Adrenal gland (tissue), 12 donors: ENCODE data around the gene EHD4. TPM values are rescaled to one million over a fixed set of nuclear protein-coding genes. Genes with fewer than 3 reads are reported as not detected.
A peak's percentile ranks its signal among the peaks of the same experiment; 100 is the strongest.

Experiments
- DNase-seq, 7 donors: peaks; one replicate each; pipeline ENCODE4 v3.0.0-alpha.2; 2019 to 2020
- H3K27ac ChIP-seq, 5 donors: fragments of 200-600 bp; sonication (generic) in 4 of 5; 1 replicate in 3 of 5; 2 replicates in 2 of 5; pipeline versions ENCODE4 v1.5.1 to v1.8.0; 2016 to 2020; ENCODE audit warnings: mild to moderate bottlenecking in 1 of 5
- H3K27me3 ChIP-seq: fragments of 200-600 bp; 2 replicates; pipeline ENCODE4 v1.8.0; 2021
- H3K36me3 ChIP-seq, 2 donors: fragments of 200-600 bp; replicated peaks in 1 of 2; 1 replicate in 1 of 2; 2 replicates in 1 of 2; pipeline versions ENCODE4 v1.5.1 to v1.8.0; 2018 to 2022
- H3K4me1 ChIP-seq, 2 donors: fragments of 200-600 bp; replicated peaks in 1 of 2; 1 replicate in 1 of 2; 2 replicates in 1 of 2; pipeline versions ENCODE4 v1.5.1 to v1.8.0; 2018 to 2021
- H3K4me3 ChIP-seq, 4 donors: fragments of 200-600 bp; sonication (generic) in 3 of 4; one replicate each; pipeline ENCODE4 v1.5.1; 2016 to 2018
- H3K9me3 ChIP-seq, 3 donors: fragments of 200-600 bp; sonication (generic) in 1 of 3; replicated peaks in 1 of 3; 1 replicate in 2 of 3; 2 replicates in 1 of 3; pipeline versions ENCODE4 v1.5.1 to v1.8.0; 2016 to 2021
- POLR2A ChIP-seq, 2 donors: fragments of 450-650 bp; IDR thresholded peaks; one replicate each; pipeline ENCODE4 v1.6.1; 2017; ENCODE audit warnings: antibody characterized with exemption in 2 of 2, mild to moderate bottlenecking in 2 of 2, moderate library complexity in 1 of 2
- WGBS, 4 donors: extraction: QIAGEN DNeasy Blood & Tissue Kit in 2 of 4; methylation state at CpG; one replicate each; pipeline versions ENCODE4 v1.1.5 to v1.1.7; 2013 to 2017; 5-methylcytosine and 5-hydroxymethylcytosine counted together
- intact Hi-C, 2 donors: fragments of 100-400 bp; cut with DNase I; formaldehyde crosslinking; loops; one replicate each; pipeline versions ENCODE4 v1.14.1 to v1.15.0; 2022 to 2023
- polyA plus RNA-seq, 3 donors: library from polyadenylated mRNA; stranded (reverse); fragments of 200-250 nt in 2 of 3; fragments of 350-450 nt in 1 of 3; fragmentation: Illumina TruSeq in 1 of 3; extraction: RNeasy Lipid Tissue Mini Kit (QIAGEN cat#74804) in 1 of 3; gene quantifications; one replicate each; pipeline ENCODE4 v1.2.3, GENCODE V29; 2013 to 2014
- total RNA-seq, 9 donors: library from RNA; depleted of rRNA in 4 of 9; stranded (reverse); fragments of >200 nt in 4 of 9; fragments of 120-200 nt in 1 of 9; fragmentation: NEBNext Ultra II Directional in 1 of 9; extraction: Animal tissue kit (Norgen Biotek cat#: 25700) in 1 of 9; gene quantifications; one replicate each; pipeline versions ENCODE4 v1.1.0 to v1.2.4, GENCODE V29; 2013 to 2023
- TF ChIP-seq, protein P1 (sequence below), 6 experiments: fragments of 450-650 bp in 4 of 6; fragments of 200-600 bp in 2 of 6; sonication (generic) in 1 of 6; IDR thresholded peaks; 1 replicate in 5 of 6; 2 replicates in 1 of 6; pipeline versions ENCODE4 v1.5.1 to v1.8.0; 2016 to 2021; ENCODE audit warnings: antibody characterized with exemption in 6 of 6, mild to moderate bottlenecking in 2 of 6, moderate library complexity in 1 of 6
- donor health status: healthy with polysubstance abuse.
- donor health status: Bipolar disorder and iron deficiency.
- donor health status: DM: yes; HTN: yes; CAD: no.
- donor health status: DM: no; HTN: no; CAD: no.
- donor health status: DM: no; HTN: no; CAD: no.
- donor health status: DM: yes; HTN: yes; CAD: no.

EHD4 gene
- total and polyA plus RNA-seq, 12 donors, result 2.0 to 17.0 (median 11.5) TPM

DNA sequence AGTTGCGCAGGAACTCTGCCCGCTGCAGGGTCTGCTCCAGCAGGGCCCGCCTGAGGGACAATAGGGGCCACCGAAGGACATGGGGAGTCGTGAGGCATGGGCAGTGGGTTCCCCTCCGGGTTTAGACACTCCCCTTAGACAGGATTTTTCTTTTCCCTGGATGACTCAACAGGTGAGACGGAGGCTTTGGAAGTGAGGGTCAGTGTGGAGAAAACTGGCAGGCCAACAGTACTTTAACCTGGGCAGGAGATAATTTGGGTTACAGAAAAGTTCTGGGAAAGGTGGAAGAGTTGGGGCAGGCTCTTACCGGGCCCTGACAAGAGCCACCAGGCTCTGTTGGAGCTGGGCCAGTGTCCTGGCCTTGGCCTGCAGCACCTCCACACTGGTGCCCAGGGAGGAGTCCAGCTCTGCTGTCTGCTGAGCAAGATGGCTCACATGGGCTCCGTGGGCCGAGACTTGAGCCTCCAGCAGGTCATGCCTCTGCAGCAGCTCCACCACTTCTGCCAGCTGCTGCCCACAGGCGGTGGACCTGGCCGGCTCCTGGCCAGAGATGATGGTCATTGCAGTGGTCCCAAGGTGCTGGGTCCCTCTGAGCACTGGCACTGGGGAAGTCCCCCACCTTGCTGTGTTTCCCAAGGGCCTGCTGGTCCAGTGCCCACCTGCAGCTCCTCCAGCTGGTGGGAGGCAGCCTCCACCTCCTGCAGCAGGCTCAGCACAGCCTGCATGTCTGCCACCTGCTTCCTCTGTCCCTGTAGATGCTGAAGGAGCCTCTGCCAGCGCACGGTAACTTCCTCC, 89.5 kb downstream of the EHD4 start:
- H3K27me3 ChIP-seq, result no peaks in the 10 kb centered on the region
- no peaks in the 10 kb centered on the region for H3K9me3 ChIP-seq
- H3K4me3 ChIP-seq, result no peak overlapping the region
- TF ChIP-seq POLR2A (IDR thresholded peaks at IDR 0.05), result no peak
- TF ChIP-seq, protein P1, sequence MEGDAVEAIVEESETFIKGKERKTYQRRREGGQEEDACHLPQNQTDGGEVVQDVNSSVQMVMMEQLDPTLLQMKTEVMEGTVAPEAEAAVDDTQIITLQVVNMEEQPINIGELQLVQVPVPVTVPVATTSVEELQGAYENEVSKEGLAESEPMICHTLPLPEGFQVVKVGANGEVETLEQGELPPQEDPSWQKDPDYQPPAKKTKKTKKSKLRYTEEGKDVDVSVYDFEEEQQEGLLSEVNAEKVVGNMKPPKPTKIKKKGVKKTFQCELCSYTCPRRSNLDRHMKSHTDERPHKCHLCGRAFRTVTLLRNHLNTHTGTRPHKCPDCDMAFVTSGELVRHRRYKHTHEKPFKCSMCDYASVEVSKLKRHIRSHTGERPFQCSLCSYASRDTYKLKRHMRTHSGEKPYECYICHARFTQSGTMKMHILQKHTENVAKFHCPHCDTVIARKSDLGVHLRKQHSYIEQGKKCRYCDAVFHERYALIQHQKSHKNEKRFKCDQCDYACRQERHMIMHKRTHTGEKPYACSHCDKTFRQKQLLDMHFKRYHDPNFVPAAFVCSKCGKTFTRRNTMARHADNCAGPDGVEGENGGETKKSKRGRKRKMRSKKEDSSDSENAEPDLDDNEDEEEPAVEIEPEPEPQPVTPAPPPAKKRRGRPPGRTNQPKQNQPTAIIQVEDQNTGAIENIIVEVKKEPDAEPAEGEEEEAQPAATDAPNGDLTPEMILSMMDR (IDR thresholded peaks at IDR 0.05), result no peak
- peaks cover 0 to 11% of the 10 kb centered on the region in 2 donors for H3K4me1 ChIP-seq
- DNase-seq, result peak in 6 of 7 donors; percentile 44 to 68 (median 56)
- no peaks in the 10 kb centered on the region for H3K36me3 ChIP-seq
- no peak overlapping the region for H3K27ac ChIP-seq
- WGBS, 4 donors, result 67 to 71% (median 69%) methylated on average over 8 to 14 of the region's 14 CpGs
- intact Hi-C loops, result no loop called here

GRCh38 chr15:41881920-41882688, 90.3 kb downstream of the EHD4 start:
- Histone ChIP-seq H3K27ac (no peak overlapping the region), H3K9me3 (no peaks in the 10 kb centered on the region), H3K4me3 (peak overlapping the region in 1 of 4 donors; percentile 13), H3K27me3 (no peaks in the 10 kb centered on the region), H3K4me1 (peaks cover 0 to 11% of the 10 kb centered on the region in 2 donors), H3K36me3 (no peaks in the 10 kb centered on the region)
- intact Hi-C loops, result no loop called here
- 44 to 82% (median 48%) methylated on average over 8 to 81 of the region's 81 CpGs for WGBS, 4 donors
- DNase-seq, result no peak
- TF ChIP-seq, protein P1 (IDR thresholded peaks at IDR 0.05), result no peak
- no peak for TF ChIP-seq POLR2A (IDR thresholded peaks at IDR 0.05)

DNA sequence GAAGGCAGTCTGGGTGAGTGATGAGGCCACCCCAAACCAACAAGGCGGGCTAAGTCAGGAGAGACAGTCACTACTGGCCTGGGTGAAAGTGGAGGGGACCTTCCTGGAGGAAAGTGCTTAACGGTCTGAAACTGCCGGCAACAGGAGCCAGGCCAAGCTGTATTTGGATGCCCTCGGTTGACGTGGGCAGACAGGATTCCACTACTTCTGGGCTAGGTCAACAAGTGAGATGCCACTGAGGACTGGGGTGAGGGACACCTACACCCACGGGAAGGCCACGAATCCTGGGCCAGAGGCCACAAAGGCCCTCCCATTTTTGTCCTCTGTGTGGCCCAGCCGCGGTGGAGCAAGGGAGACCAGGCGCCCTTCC, 90.8 kb downstream of the EHD4 start:
- H3K27me3 ChIP-seq, result no peaks in the 10 kb centered on the region
- no peak overlapping the region for H3K27ac ChIP-seq
- peak overlapping the region in 1 of 4 donors; percentile 13 for H3K4me3 ChIP-seq
- H3K36me3 ChIP-seq, result no peaks in the 10 kb centered on the region
- DNase-seq, result no peak
- 64 to 76% (median 68%) methylated on average over 5 to 10 of the region's 10 CpGs for WGBS, 4 donors
- TF ChIP-seq, protein P1 (IDR thresholded peaks at IDR 0.05), result no peak
- TF ChIP-seq POLR2A (IDR thresholded peaks at IDR 0.05), result no peak
- peaks cover 0 to 11% of the 10 kb centered on the region in 2 donors for H3K4me1 ChIP-seq
- intact Hi-C loops, result no loop called here
- no peaks in the 10 kb centered on the region for H3K9me3 ChIP-seq

DNA sequence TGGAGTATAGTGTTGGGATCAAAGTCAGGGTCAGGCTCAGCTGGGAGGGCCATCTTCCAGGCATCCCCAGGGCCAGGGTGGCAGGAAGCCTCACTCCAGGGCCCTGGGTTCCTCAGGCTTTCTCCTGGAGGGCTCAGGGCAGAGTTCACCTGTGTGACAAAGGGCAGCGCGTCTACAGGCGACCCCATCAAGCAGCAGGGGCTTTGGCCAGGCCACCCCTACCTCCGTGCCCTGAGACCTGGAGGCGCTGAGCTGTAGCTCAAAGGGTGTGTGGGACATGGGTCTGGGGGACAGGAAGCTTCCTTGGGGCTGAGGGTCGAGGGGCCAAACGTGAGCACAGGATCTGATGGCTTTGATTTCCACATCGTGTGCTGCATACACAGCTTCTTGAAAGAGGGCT, 91.3 kb downstream of the EHD4 start:
- no peak overlapping the region for H3K4me3 ChIP-seq
- WGBS, 4 donors, result 89 to 93% (median 92%) methylated on average over 4 to 8 of the region's 8 CpGs
- no peaks in the 10 kb centered on the region for H3K9me3 ChIP-seq
- H3K4me1 ChIP-seq, result peaks cover 0 to 11% of the 10 kb centered on the region in 2 donors
- TF ChIP-seq POLR2A (IDR thresholded peaks at IDR 0.05), result no peak
- TF ChIP-seq, protein P1 (IDR thresholded peaks at IDR 0.05), result no peak
- H3K27ac ChIP-seq, result no peak overlapping the region
- DNase-seq, result no peak
- intact Hi-C loops, result no loop called here
- H3K27me3 ChIP-seq, result no peaks in the 10 kb centered on the region
- H3K36me3 ChIP-seq, result no peaks in the 10 kb centered on the region
